ENCODE results near the gene CCND1. TPM values are rescaled to one million over a fixed set of nuclear protein-coding genes. Genes with fewer than 3 reads are reported as not detected.

Gene CCND1
- 117 and 208 TPM in 2 replicates for total RNA-seq

DNA sequence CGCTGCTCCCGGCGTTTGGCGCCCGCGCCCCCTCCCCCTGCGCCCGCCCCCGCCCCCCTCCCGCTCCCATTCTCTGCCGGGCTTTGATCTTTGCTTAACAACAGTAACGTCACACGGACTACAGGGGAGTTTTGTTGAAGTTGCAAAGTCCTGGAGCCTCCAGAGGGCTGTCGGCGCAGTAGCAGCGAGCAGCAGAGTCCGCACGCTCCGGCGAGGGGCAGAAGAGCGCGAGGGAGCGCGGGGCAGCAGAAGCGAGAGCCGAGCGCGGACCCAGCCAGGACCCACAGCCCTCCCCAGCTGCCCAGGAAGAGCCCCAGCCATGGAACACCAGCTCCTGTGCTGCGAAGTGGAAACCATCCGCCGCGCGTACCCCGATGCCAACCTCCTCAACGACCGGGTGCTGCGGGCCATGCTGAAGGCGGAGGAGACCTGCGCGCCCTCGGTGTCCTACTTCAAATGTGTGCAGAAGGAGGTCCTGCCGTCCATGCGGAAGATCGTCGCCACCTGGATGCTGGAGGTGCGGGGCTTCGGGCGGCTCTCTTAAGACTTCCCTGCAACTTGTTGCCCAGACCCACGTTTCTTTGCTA is at the start of gene CCND1:
Gene CCND1, plus strand, starts transcription at position 162 of the 587 bp plus-strand sequence. Its CDS starts 158 bp downstream, at position 320.

DNA sequence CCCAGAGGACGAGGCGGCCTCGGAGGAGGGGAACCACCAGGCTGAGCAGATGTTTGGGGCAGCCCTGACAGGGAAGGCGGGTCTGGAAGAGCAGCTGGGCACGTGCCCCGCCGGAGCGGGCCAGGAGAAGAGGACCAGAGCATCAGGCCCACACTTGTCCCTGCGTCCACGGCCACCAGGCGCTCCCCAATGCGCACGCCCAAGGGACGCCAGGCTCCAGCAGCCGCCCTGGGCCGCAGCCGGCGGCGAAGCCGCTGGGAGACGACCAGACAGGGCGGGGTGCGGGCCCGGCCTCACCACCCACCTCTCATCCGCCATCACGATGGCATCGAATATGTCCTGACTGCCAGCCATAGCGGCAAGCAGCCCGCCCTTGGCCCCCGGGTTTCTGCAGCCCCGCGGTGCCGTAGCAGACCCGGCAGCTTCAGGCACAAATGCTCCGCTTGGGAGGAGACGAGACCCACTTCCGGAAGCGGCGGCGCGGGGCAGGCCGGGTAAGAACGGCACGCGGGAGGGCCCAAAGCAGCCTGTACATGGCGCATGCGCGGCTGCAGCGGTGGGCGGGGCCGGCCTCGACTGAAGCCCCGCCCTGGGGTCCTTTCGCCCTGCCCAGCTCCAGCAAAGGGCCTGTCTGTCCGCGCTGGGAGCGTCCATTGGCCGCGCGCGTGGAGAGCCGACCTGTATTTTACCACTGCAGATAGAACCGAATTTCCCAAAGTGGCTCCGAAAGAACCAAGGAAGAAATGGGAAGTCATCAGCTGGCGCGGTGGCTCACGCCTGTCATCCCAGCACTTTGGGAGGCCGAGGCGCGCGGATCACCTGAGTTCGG is 34.1 kb downstream of the CCND1 start, which contains the start of gene LTO1:
Gene LTO1, minus strand, starts transcription at position 468 of the 829 bp plus-strand sequence. Its CDS starts 114 bp downstream, at position 354.

Other genes with a start within 250 kb of the CCND1 start
- not detected in 2 replicates for gene LINC01488, start 159.5 kb upstream of the CCND1 start, total RNA-seq
- 16.4 and 20.5 TPM in 2 replicates for gene LTO1, start 34.2 kb downstream of the CCND1 start, total RNA-seq
- gene FGF19, start 62.9 kb downstream of the CCND1 start, total RNA-seq, result not detected in 2 replicates
- gene FGF4, start 134.2 kb downstream of the CCND1 start, total RNA-seq, result not detected in 2 replicates
- not detected in 2 replicates for gene FGF3, start 178.3 kb downstream of the CCND1 start, total RNA-seq